B cell (primary cell): ENCODE data around the gene GNB5. TPM values are rescaled to one million over a fixed set of nuclear protein-coding genes. Genes with fewer than 3 reads are reported as not detected.

ENCODE experiments used
- ATAC-seq: fragments of 200-7000 bp; cut with Tn5 transposase; one replicate; pipeline ENCODE4 v1.10.0; 2021; ENCODE audit warnings: low read depth, mild to moderate bottlenecking, moderate number of reproducible peaks, moderate library complexity
- CTCF ChIA-PET: fragments of 350-600 bp; sonication (Branson Sonifier 250); formaldehyde crosslinking; loops from one replicate; lab custom pipeline; 2021; ENCODE audit warnings: antibody characterized with exemption, inconsistent platforms; lab: Charles Lee
- POLR2A ChIA-PET: fragments of 350-600 bp; sonication (Branson Sonifier 250); formaldehyde crosslinking; loops from one replicate; lab custom pipeline; 2021; ENCODE audit warnings: antibody characterized with exemption; lab: Charles Lee
- DNase-seq: peaks from one replicate; pipeline ENCODE4 v3.0.0; 2013
- H2AFZ ChIP-seq: 2 replicates; pipeline ENCODE4 v1.6.1; 2012; ENCODE audit warnings: mild to moderate bottlenecking, low read depth, low read length; ENCODE audit not compliant: insufficient read depth, poor library complexity, severe bottlenecking
- H3K27ac ChIP-seq, 2 donors: 1 replicate in 1 of 2; 2 replicates in 1 of 2; pipeline ENCODE4 v1.5.1; 2012 to 2013; ENCODE audit warnings: low read length in 2 of 2, mild to moderate bottlenecking in 2 of 2, moderate library complexity in 1 of 2
- H3K27me3 ChIP-seq, 4 experiments: fragments of 200-600 bp in 1 of 4; sonication (generic) in 1 of 4; replicated peaks in 1 of 4; 1 replicate in 2 of 4; 2 replicates in 2 of 4; pipeline versions ENCODE4 v1.6.1 to v1.7.0; 2013 to 2016; ENCODE audit warnings: low read length in 3 of 4, mild to moderate bottlenecking in 2 of 4, mixed read lengths in 1 of 4, moderate library complexity in 1 of 4; ENCODE audit not compliant: insufficient read depth in 4 of 4, control insufficient read depth in 3 of 4; ENCODE audit errors: control extremely low read depth in 1 of 4
- H3K36me3 ChIP-seq, 2 experiments: replicated peaks in 1 of 2; 1 replicate in 1 of 2; 2 replicates in 1 of 2; pipeline versions ENCODE4 v1.6.1 to v1.7.1; 2013; ENCODE audit warnings: low read length in 1 of 2; ENCODE audit not compliant: insufficient read depth in 2 of 2, control insufficient read depth in 1 of 2; ENCODE audit errors: control extremely low read depth in 1 of 2, extremely low read depth in 1 of 2
- H3K4me1 ChIP-seq, 2 donors: fragments of 200-600 bp in 1 of 2; sonication (generic) in 1 of 2; 1 replicate in 1 of 2; 2 replicates in 1 of 2; pipeline versions ENCODE4 v1.5.1 to v1.6.1; 2013 to 2017; ENCODE audit warnings: low read length in 2 of 2; ENCODE audit not compliant: control insufficient read depth in 2 of 2, insufficient read depth in 2 of 2
- H3K4me2 ChIP-seq: replicated peaks from 2 replicates; pipeline ENCODE3; 2012; ENCODE audit warnings: mild to moderate bottlenecking, low read depth, low read length; ENCODE audit not compliant: poor library complexity, severe bottlenecking
- H3K4me3 ChIP-seq, 5 experiments: fragments of 200-600 bp in 1 of 5; sonication (generic) in 1 of 5; 1 replicate in 3 of 5; 2 replicates in 2 of 5; pipeline versions ENCODE4 v1.5.1 to v1.7.0; 2011 to 2016; ENCODE audit warnings: low read length in 4 of 5, mild to moderate bottlenecking in 4 of 5, low read depth in 2 of 5, control low read depth in 1 of 5, moderate library complexity in 1 of 5; ENCODE audit not compliant: insufficient read depth in 1 of 5; ENCODE audit errors: control extremely low read depth in 1 of 5, extremely low read depth in 1 of 5
- H3K79me2 ChIP-seq: fragments of 200-600 bp; sonication (generic); one replicate; pipeline ENCODE4 v1.6.0; 2016; ENCODE audit warnings: low read length; ENCODE audit not compliant: control insufficient read depth, insufficient read depth
- H3K9ac ChIP-seq: fragments of 200-600 bp; sonication (generic); 2 replicates; pipeline ENCODE4 v1.6.1; 2017; ENCODE audit warnings: mild to moderate bottlenecking, low read length, moderate library complexity
- H3K9me3 ChIP-seq, 3 donors: one replicate each; pipeline versions ENCODE4 v1.6.1 to v1.7.1; 2013; ENCODE audit warnings: low read length in 2 of 3; ENCODE audit not compliant: control insufficient read depth in 2 of 3, insufficient read depth in 1 of 3; ENCODE audit errors: control extremely low read depth in 1 of 3
- H4K20me1 ChIP-seq: 2 replicates; pipeline ENCODE4 v1.6.0; 2012; ENCODE audit warnings: mild to moderate bottlenecking, low read length; ENCODE audit not compliant: insufficient read depth, control insufficient read depth, poor library complexity, severe bottlenecking
- H3K27ac Mint-ChIP-seq: one replicate; pipeline ENCODE4 v1.8.0; 2021; ENCODE audit warnings: mixed read lengths
- H3K27me3 Mint-ChIP-seq: one replicate; pipeline ENCODE4 v1.8.0; 2021; ENCODE audit warnings: mixed read lengths
- H3K4me1 Mint-ChIP-seq: one replicate; pipeline ENCODE4 v1.8.0; 2021; ENCODE audit warnings: mixed read lengths
- H3K4me3 Mint-ChIP-seq: one replicate; pipeline ENCODE4 v1.8.0; 2021; ENCODE audit warnings: mixed read lengths
- H3K9me3 Mint-ChIP-seq: one replicate; pipeline ENCODE4 v1.8.0; 2022; ENCODE audit warnings: mixed read lengths; ENCODE audit not compliant: insufficient read depth
- EZH2 ChIP-seq: IDR thresholded peaks from 2 replicates; pipeline ENCODE4 v1.6.1; 2012; ENCODE audit warnings: borderline replicate concordance, low read depth, mild to moderate bottlenecking, moderate library complexity, low read length; ENCODE audit not compliant: insufficient read depth, poor library complexity, severe bottlenecking
- WGBS: methylation state at CpG from one replicate; pipeline ENCODE4 v1.1.5; 2013; ENCODE audit warnings: missing lambda C conversion rate; ENCODE audit not compliant: insufficient coverage; 5-methylcytosine and 5-hydroxymethylcytosine counted together
- intact Hi-C: fragments of 100-400 bp; cut with micrococcal nuclease; formaldehyde crosslinking; loops from one replicate; pipeline ENCODE4 v1.10.0; 2022
- polyA plus RNA-seq: library from polyadenylated mRNA; depleted of rRNA; stranded (reverse); fragments of >200 nt; gene quantifications from 2 replicates; pipeline ENCODE4 v1.2.3, GENCODE V29; 2012
- total RNA-seq, 2 donors: library from RNA; stranded (reverse); fragments of 120-200 nt in 1 of 2; gene quantifications; 1 replicate in 1 of 2; 2 replicates in 1 of 2; pipeline versions ENCODE4 v1.2.3 to v1.2.4, GENCODE V29; 2013 to 2022
- TF ChIP-seq, protein P1 (sequence below): fragments of 200-600 bp; IDR thresholded peaks from one replicate; pipeline ENCODE4 v1.8.0; 2022; ENCODE audit warnings: antibody characterized with exemption, mild to moderate bottlenecking

Gene GNB5
- total and polyA plus RNA-seq, 2 donors (not counting 1 experiment from before 2014, with no cell fraction given): 58.5 to 142 TPM

DNA sequence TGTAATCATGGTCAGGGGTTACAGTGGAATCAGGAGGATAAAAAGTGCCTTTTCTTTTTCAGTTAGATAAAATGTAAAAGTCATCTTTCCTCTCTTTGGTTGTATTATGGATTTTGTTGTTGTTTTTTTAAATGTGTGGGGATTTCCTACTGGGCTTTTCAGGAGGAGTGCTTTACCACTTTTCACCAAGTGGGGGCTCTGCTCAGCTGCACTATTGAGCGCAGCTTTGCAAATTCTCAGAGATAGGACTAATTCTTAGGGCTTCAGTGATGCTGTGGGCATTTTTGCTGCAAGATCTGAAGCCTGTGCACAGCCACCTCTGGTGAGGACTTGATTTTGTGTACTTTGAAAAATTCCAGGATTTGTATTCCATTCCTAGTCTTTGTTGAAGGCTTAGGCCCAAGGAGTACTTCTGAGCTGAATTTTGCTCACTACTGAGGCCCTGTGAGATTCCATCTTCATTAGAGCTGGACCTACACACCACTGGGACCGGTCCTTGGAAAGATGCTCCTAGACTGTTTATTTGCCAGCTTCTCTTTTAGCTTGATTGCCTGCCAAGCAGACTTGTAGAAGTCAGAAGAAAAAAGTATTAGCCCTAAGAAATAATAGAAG lies 7.5 kb downstream of the GNB5 start:
- CTCF ChIA-PET: interaction anchor here (0.5 to 4.3 kb wide), 15 partner anchors 13 to 417 kb away, joined by 3 to 36 read pairs (median 4); no protein-coding TSS in a partner anchor

More for the DNA sequence above, 7.5 kb downstream of the GNB5 start:
- H4K20me1 ChIP-seq: peaks cover 4% of the 10 kb centered on the region
- 83% methylated on average over 1 of the region's 2 CpGs for WGBS
- POLR2A ChIA-PET: interaction anchor here (0.5 to 1.4 kb wide), 3 partner anchors 37 to 100 kb away, joined by 3 read pairs; no protein-coding TSS in a partner anchor
- peaks cover 20 to 36% of the 10 kb centered on the region in 2 donors for H3K4me1 ChIP-seq
- intact Hi-C loops: loop anchor here (1.0 to 10.0 kb wide), 3 partner anchors 44 to 547 kb away; partner anchors contain the start of gene ARPP19
- peak; percentile 58 for DNase-seq
- Mint-ChIP-seq H3K27ac (peak overlapping the region; percentile 71), H3K27me3 (no peaks in the 10 kb centered on the region), H3K9me3 (no peaks in the 10 kb centered on the region), H3K4me3 (peak overlapping the region; percentile 9), H3K4me1 (peaks cover 35% of the 10 kb centered on the region)
- no peak overlapping the region for H3K27ac ChIP-seq
- no peak overlapping the region for H3K9ac ChIP-seq
- H3K27me3 ChIP-seq: no peaks in the 10 kb centered on the region
- H2AFZ ChIP-seq: no peak overlapping the region
- H3K36me3 ChIP-seq: peaks cover 0 to 6% of the 10 kb centered on the region in 2 experiments
- H3K9me3 ChIP-seq: no peaks in the 10 kb centered on the region
- H3K79me2 ChIP-seq: peaks cover 16% of the 10 kb centered on the region
- no peak for ATAC-seq
- H3K4me3 ChIP-seq: no peak overlapping the region
- H3K4me2 ChIP-seq: no peak overlapping the region
- TF ChIP-seq, protein P1, sequence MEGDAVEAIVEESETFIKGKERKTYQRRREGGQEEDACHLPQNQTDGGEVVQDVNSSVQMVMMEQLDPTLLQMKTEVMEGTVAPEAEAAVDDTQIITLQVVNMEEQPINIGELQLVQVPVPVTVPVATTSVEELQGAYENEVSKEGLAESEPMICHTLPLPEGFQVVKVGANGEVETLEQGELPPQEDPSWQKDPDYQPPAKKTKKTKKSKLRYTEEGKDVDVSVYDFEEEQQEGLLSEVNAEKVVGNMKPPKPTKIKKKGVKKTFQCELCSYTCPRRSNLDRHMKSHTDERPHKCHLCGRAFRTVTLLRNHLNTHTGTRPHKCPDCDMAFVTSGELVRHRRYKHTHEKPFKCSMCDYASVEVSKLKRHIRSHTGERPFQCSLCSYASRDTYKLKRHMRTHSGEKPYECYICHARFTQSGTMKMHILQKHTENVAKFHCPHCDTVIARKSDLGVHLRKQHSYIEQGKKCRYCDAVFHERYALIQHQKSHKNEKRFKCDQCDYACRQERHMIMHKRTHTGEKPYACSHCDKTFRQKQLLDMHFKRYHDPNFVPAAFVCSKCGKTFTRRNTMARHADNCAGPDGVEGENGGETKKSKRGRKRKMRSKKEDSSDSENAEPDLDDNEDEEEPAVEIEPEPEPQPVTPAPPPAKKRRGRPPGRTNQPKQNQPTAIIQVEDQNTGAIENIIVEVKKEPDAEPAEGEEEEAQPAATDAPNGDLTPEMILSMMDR: peak; percentile 67
- no peak for TF ChIP-seq EZH2
